HepG2 (cell line): ENCODE measurements around the gene ANKRD34C. TPM values are rescaled to one million over a fixed set of nuclear protein-coding genes. Genes with fewer than 3 reads are reported as not detected.

Experiments used
- ATAC-seq: fragments of 200-7000 bp; cut with Tn5 transposase; 3 replicates; pipeline ENCODE4 v1.9.1; 2020; ENCODE audit warnings: mild to moderate bottlenecking, moderate library complexity
- BruUV-seq: library from RNA; stranded (reverse); fragments of 400-500 nt; replicated peaks from 2 replicates; lab custom pipeline; 2021; lab: Mats Ljungman, UMichigan
- CTCF ChIA-PET: fragments of 300-600 bp; formaldehyde crosslinking; extraction: SDS; loops from one replicate; lab custom pipeline; 2021; ENCODE audit warnings: low total read pairs, inconsistent platforms, low intra/inter-chr PET ratio; lab: Yijun Ruan, JAX
- POLR2A ChIA-PET: fragments of 350-600 bp; sonication (Branson Sonifier 250); formaldehyde crosslinking; loops from one replicate; lab custom pipeline; 2020; ENCODE audit warnings: antibody characterized with exemption, inconsistent platforms; lab: Yijun Ruan, JAX
- DNase-seq: peaks from one replicate; pipeline ENCODE4 v3.0.0-alpha.2; 2015; ENCODE audit warnings: low spot score
- FAIRE-seq: peaks from 3 replicates; lab custom pipeline; 2011; peaks lifted over from hg19 to GRCh38; lab: Jason Lieb, UNC
- H2AFZ ChIP-seq: one replicate; pipeline ENCODE4 v1.6.1; 2011; ENCODE audit warnings: low read length, inconsistent platforms
- H3K27ac ChIP-seq: fragments of 300-600 bp; 3 replicates; pipeline ENCODE4 v1.8.0; 2011; ENCODE audit warnings: mixed run types, mild to moderate bottlenecking, mixed read lengths, low read length, inconsistent platforms; ENCODE audit not compliant: insufficient read depth; ENCODE audit errors: extremely low read length
- H3K27me3 ChIP-seq, 2 experiments: fragments of 200-600 bp in 1 of 2; 2 replicates in 1 of 2; 3 replicates in 1 of 2; pipeline versions ENCODE4 v1.6.0 to v1.8.0; 2011; ENCODE audit warnings: low read length in 2 of 2, mild to moderate bottlenecking in 2 of 2, moderate library complexity in 2 of 2, inconsistent platforms in 1 of 2; ENCODE audit not compliant: insufficient read depth in 2 of 2, control insufficient read depth in 1 of 2
- H3K36me3 ChIP-seq, 2 experiments: fragments of 200-600 bp in 1 of 2; replicated peaks in 1 of 2; 2 replicates in 1 of 2; 3 replicates in 1 of 2; pipeline versions ENCODE4 v1.5.1 to v1.8.0; 2011; ENCODE audit warnings: low read length in 2 of 2, inconsistent platforms in 1 of 2; ENCODE audit not compliant: insufficient read depth in 2 of 2, control insufficient read depth in 1 of 2
- H3K4me1 ChIP-seq: 2 replicates; pipeline ENCODE4 v1.5.1; 2012; ENCODE audit warnings: low read length, inconsistent platforms; ENCODE audit not compliant: insufficient read depth
- H3K4me2 ChIP-seq: 2 replicates; pipeline ENCODE4 v1.6.0; 2011; ENCODE audit warnings: low read depth, low read length, inconsistent platforms
- H3K4me3 ChIP-seq, 3 experiments: fragments of 200-600 bp in 1 of 3; sonication (generic), shearing (Covaris generic) in 1 of 3; replicated peaks in 1 of 3; 2 replicates each; pipeline ENCODE4 v1.5.1; 2011 to 2016; ENCODE audit warnings: low read length in 3 of 3, inconsistent platforms in 2 of 3, low read depth in 2 of 3, mild to moderate bottlenecking in 2 of 3, control low read depth in 1 of 3, mixed read lengths in 1 of 3; ENCODE audit not compliant: insufficient read depth in 1 of 3
- H3K79me2 ChIP-seq: one replicate; pipeline ENCODE4 v1.6.1; 2011; ENCODE audit warnings: low read length, inconsistent platforms; ENCODE audit not compliant: insufficient read depth
- H3K9ac ChIP-seq: 2 replicates; pipeline ENCODE4 v1.6.0; 2011; ENCODE audit warnings: mild to moderate bottlenecking, low read depth, low read length, inconsistent platforms; ENCODE audit not compliant: insufficient read depth
- H3K9me3 ChIP-seq: 2 replicates; pipeline ENCODE4 v1.5.1; 2012; ENCODE audit warnings: mild to moderate bottlenecking, low read length
- H4K20me1 ChIP-seq: 2 replicates; pipeline ENCODE4 v1.6.0; 2011; ENCODE audit warnings: inconsistent platforms, mild to moderate bottlenecking, low read length, moderate library complexity; ENCODE audit not compliant: insufficient read depth
- AKNA ChIP-seq: sonication (generic); formaldehyde crosslinking; IDR thresholded peaks from 2 replicates; pipeline ENCODE4 v1.4.0; 2020; ENCODE audit warnings: missing genetic modification reagents, borderline replicate concordance
- ZMYM4 ChIP-seq: sonication (generic); formaldehyde crosslinking; IDR thresholded peaks from 2 replicates; pipeline ENCODE4 v1.8.1; 2023; ENCODE audit warnings: mild to moderate bottlenecking, missing genetic modification reagents
- ZNF124 ChIP-seq: sonication (generic); formaldehyde crosslinking; IDR thresholded peaks from 2 replicates; pipeline ENCODE4 v1.4.0; 2020; ENCODE audit warnings: missing genetic modification reagents
- ZNF552 ChIP-seq: sonication (generic); formaldehyde crosslinking; IDR thresholded peaks from 2 replicates; pipeline ENCODE4 v1.9.0; 2022; ENCODE audit warnings: missing genetic modification reagents, mild to moderate bottlenecking, borderline replicate concordance
- WGBS: methylation state at CpG from one replicate; pipeline ENCODE4 v1.1.6; 2017; ENCODE audit warnings: low lambda C conversion rate; 5-methylcytosine and 5-hydroxymethylcytosine counted together
- in situ Hi-C: cut with HindIII; loops from 2 replicates; pipeline ENCODE4 v1.10.0; 2017; ENCODE audit warnings: low pct_unique_long_range_greater_than_20kb; ENCODE audit not compliant: extremely low pct_ligation_motif_present
- intact Hi-C: fragments of 100-400 bp; cut with micrococcal nuclease; formaldehyde crosslinking; loops from one replicate; pipeline ENCODE4 v1.10.0; 2022; ENCODE audit not compliant: unreplicated experiment
- polyA plus RNA-seq, 8 experiments: library from polyadenylated mRNA; depleted of rRNA in 3 of 8; stranded (reverse) in 7 of 8; unstranded in 1 of 8; fragments of >200 nt; fragmentation: Illumina TruSeq in 4 of 8; extraction: Trizol in 4 of 8; gene quantifications; 2 replicates each; pipeline versions ENCODE4 v1.2.1 to v1.2.3, GENCODE V29; 2011 to 2016; ENCODE audit warnings: low read depth in 4 of 8, missing spikeins in 1 of 8, mixed read lengths in 1 of 8; ENCODE audit not compliant: insufficient read depth in 1 of 8
- total RNA-seq, 5 experiments: library from RNA; depleted of rRNA; stranded (reverse); fragments of >200 nt; fragmentation: Illumina TruSeq; extraction: Trizol; gene quantifications; 2 replicates each; pipeline ENCODE4 v1.2.3, GENCODE V29; 2016; ENCODE audit warnings: low read depth in 1 of 5
- TF ChIP-seq, protein P1 (sequence below): sonication (generic); formaldehyde crosslinking; IDR thresholded peaks from 2 replicates; pipeline ENCODE4 v1.4.0; 2020; ENCODE audit warnings: mild to moderate bottlenecking, missing genetic modification reagents, borderline replicate concordance

ANKRD34C gene
- total and polyA plus RNA-seq, 2 of the 13 experiments (the other 11 are each of a cell fraction or from before 2014, with no cell fraction given): not detected

DNA sequence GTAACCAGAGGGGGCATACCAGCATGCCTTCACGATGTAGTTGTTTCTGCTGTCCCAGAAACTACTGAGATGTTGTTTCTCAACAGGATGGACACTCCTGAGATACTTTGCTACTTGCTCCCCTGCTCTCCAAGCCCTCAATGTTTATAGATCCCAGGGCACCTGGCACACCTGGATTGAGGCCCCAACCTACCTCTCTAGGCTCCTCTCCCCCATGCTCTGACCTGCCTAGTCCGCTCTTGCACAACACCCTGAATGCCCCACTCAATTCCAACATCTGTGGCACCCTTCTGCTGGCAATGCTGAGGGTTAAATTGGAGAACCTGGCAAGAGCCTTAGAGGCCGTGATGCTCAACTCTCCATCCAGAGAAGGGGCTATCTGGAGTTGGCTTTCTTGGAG is 42.5 kb upstream of the ANKRD34C start (continued):
- TF ChIP-seq AKNA (CRISPR knock-in tag): no peak
- no peak for TF ChIP-seq ZMYM4 (CRISPR knock-in tag)
- TF ChIP-seq ZNF124: no peak

DNA sequence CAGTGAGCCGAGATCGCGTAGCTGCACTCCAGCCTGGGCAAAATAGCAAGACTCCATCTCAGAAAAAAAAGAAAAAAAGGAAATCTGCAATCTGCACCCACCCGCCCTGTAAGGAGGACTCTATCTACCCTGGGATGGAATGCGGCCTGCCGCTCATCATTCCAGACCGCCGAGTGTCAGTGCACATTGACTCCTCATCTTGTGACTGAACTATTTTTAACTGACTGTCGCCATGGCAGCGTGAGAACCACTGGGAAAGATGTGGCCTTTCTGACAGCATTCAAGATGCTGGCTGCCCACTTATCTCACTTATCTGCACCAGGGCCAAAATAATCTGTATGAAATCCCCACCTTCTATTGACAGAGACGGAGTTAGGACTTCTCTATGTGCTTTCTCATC is 38.8 kb upstream of the ANKRD34C start:
- no TSS peak for BruUV-seq
- no peak for FAIRE-seq

More for the DNA sequence above, 38.8 kb upstream of the ANKRD34C start:
- POLR2A ChIA-PET: interaction anchor here (0.8 kb wide), 1 partner anchor 35 kb away, joined by 3 read pairs; no protein-coding TSS in a partner anchor
- Histone ChIP-seq H3K27ac (no peak overlapping the region), H3K9ac (no peak overlapping the region), H3K9me3 (no peaks in the 10 kb centered on the region), H3K4me1 (no peaks in the 10 kb centered on the region), H4K20me1 (no peaks in the 10 kb centered on the region), H2AFZ (no peak overlapping the region), H3K79me2 (no peaks in the 10 kb centered on the region), H3K4me2 (no peak overlapping the region), H3K4me3 (no peak overlapping the region), H3K27me3 (0 out of 5 replicates have a peak, but pooled peaks cover 0 to 4% of the 10 kb centered on the region in 2 experiments), H3K36me3 (no peaks in the 10 kb centered on the region)
- DNase-seq (no peak), ATAC-seq (no peak)
- 23% methylated on average over 11 of the region's 11 CpGs for WGBS
- TF ChIP-seq ZNF552 (CRISPR knock-in tag): no peak
- TF ChIP-seq, protein P1, sequence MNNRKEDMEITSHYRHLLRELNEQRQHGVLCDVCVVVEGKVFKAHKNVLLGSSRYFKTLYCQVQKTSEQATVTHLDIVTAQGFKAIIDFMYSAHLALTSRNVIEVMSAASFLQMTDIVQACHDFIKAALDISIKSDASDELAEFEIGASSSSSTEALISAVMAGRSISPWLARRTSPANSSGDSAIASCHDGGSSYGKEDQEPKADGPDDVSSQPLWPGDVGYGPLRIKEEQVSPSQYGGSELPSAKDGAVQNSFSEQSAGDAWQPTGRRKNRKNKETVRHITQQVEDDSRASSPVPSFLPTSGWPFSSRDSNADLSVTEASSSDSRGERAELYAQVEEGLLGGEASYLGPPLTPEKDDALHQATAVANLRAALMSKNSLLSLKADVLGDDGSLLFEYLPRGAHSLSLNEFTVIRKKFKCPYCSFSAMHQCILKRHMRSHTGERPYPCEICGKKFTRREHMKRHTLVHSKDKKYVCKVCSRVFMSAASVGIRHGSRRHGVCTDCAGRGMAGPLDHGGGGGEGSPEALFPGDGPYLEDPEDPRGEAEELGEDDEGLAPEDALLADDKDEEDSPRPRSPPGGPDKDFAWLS: no peak
- in situ Hi-C loops: no loop called here
- intact Hi-C loops: no loop called here
- CTCF ChIA-PET: no interaction called here
